CD4-positive, alpha-beta T cell treated with Interleukin-15 for 4 hours (primary cell): ENCODE data around the gene HOXB6.
A peak's percentile ranks its signal among the peaks of the same experiment; 100 is the strongest.

Experiments
- DNase-seq: peaks from one replicate; pipeline ENCODE4 v3.0.0-alpha.2; 2020; ENCODE audit warnings: low spot score

The HOXB6 gene

DNA sequence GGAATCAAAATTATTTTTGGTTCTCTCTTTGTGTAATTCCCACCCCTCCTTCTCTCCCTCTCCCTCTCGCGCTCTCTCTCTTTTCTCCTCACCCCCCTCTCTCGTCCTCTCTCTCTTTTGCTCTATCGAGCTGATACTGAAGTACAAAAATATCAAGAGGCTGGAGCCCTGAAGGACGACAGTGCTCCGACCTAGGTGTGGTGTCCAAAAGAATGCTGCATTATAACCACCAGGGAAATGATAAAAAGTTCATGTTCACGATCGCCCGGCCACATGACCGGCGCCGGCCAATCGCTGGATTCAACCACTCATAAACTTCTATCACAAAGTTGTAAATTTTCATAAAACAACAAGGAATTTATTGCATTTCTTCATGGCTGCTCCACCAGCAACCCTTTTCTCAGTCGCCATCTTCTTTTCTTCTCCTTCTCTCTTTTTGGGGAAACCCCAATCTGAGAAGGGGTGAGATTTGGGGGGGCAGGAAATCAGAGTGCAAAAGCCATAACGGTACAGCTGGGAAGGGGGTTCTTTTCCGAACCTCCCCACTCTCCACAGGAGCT, at the start of gene HOXB6:
Gene HOXB6 (minus strand): TSS at position 217 of the 560 bp plus-strand sequence. CDS start 6,836 bp downstream, outside the sequence.
- DNase-seq = no peak

DNA sequence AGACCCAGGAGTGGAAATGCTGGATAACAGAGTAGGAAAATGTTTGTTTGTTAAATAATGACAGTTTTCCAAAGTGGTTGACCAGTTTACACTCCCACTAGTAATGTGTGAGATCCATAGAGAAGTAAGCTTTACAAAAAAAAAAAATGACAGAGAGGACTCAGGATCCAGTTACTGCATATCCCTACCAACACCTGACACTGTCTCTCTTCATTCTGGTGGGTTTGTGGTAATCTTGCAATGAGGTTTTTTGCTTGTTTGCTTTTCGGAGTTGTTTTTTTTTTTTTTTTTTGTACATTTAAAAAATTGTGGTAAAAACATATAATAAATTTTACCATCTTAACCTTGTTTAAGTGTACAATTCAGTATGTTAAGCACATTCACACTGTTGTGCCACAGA, 45.0 kb upstream of the HOXB6 start:
- no peak for DNase-seq

DNA sequence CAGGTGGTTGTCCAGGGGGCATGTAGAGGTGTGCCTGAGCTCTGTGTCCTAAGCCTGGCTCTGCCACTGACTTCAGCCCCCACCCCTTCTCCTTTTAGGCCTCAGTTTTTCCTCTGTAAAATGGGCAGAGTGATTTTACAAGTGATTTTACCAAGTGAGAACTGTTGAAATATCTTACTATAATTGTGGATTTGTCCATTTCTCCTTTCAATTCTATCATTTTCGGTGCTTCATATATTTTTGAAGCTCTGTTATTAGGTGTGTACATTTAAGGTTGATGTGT, 43.1 kb upstream of the HOXB6 start:
- DNase-seq = no peak

DNA sequence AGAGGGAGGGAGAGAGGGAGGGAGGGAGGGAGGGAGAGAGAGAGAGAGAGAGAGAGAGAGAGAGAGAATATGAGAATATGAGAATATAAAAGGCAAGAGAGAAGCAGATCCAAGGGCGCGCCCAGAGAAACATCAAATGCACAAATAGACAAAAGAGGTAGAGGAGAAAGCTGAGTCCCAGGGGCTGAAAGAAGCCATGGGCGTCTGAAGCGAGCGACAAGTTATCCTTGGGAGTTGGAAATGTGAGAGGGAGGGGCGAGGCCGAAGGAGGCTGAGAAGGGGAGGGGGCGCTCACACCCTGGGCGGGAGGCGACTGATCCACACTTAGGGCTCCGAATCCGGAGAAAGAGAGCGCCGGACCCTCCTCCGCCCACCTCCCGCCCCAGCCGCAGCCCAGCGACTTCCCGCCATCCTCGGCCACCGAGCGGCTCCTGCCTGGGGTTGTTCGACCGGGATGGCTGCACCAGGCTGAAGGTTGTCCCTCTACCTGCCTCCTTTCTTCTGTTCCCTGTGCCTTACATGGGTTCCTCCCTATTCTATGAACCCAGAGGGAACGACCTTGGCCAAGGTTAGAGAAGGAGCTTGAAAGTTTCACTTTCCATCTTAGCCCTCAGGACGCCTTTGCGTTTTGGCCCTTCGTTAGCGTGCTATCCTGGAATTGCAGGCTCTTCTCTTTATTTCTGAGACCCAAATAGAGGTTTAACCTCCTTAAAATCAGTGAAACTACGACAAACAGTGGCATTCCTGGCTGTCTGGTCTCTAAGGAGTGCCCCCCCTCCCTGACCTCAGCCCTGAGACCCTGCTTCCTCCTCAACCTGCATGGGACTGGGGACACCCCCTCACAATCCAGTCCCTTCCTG, 42.5 kb upstream of the HOXB6 start:
- no peak for DNase-seq

DNA sequence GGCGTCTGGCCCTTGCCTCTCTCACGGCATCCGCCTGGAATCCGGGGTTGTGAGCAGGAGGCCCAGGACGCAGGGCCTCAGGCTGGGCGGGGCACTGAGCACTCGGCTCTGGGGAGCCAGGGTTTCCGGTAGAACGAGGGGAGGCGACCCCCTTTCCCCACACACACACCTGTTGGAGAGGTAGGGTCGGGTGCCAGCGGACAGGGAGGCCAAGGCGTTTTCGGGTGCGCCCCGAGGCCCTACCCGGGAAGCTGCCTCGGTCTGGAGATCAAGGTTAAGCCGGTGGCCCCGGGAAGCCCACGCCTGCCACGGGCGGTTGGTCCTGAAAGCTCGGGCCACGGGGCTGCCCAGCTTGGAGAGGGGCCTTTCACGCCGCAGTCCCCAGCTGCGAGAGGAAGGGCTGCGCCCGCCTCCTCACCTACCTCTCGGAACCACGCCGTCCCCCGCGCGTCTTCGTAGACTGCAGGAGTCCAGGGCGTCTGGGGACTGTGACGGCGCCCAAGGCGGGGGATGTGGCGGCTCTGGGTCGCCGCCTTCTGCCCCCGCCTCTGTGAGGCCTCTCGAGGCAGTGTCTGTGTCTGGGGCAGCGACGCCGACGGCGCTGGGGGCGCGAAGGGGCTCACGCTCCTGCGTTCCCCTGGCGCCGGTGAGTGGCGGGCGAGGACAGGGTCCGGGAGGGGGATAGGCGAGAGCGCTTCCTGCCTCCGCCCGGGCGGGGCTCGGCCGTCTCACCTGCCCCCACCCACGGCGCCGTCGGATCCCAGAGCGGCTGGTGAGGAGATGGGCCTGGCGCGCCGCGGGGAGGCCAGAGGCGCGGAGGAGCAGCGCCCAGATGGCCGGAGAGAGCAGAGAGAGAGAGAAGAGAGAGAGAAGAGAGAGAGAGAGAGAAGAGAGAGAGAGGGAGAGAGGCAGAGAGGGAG, 41.7 kb upstream of the HOXB6 start:
- DNase-seq = peak; percentile 39

DNA sequence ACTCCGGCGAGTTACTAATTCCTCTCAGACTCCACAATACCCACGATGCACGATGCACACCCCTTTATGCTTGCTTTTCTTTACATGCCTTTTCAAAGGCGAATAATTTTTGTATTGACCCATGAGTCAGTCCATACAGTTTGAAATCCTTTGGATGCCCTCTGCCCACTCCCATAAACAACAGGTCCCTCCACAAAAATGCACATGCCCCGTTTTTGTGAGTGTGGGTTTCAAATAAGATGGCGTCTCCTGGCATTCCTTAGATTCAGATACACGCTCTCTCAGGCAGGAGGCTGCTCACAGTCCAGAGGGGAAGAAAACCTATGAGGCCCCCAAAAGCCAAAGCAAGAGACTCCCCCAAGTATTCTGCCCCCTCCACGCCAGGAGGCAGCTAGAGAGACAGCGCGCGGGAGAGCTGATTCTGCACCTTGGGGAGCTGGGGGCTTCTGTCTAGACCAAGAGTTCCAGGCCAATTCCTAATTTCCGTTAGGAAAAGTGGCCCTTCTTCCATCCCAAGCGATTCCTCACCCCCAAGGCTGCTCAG, 40.9 kb upstream of the HOXB6 start:
- no peak for DNase-seq

DNA sequence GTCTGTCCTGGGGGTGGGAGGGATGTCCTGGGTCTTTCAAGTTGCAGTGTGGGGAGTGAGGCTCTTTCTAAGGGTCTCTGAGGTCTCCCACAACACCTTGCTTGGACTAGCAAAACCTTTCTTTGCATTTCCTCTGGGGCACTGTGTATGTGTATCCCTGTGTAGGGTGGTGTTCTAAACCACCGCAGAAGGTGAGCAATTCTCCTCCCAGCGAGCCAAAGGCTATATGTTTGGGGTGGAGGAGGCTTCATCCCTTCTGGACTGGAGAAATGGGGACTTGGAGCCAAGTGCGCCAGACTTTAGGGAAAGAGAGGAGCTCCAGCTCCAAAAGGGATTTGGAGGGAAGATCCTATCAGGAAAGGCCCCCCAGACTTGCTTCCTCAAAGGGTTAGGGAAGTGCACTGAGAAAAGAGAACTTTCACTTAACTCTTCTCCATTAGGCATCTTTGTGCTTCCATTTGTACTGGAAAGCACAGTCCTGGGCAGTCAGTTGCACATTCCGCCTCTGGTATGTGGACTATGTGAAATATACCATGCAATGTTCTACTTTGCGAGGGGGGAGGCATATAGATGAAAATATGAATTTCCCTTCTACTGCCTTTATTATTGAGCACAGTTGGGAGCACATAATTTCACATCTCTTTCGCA, 40.2 kb upstream of the HOXB6 start:
- DNase-seq = no peak

DNA sequence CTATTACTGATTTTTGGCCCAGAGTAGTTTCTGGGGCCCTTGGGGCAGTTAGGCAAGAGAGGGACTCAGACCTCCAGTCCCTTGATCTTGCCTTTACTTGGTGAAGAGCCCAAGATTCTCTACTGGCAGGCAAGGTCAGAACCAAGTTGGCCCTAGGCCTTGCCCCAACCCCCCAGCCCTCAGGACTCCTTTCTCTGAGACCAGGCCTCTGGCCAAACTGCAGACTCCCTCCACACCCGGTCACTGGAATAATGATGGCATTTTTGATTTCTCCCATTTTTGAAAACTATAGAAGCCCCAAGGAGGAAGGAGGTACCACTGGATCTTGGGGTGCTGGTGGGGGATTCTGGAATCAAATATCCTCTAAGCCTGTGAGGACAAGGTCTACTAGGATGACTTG, 39.4 kb upstream of the HOXB6 start:
- no peak for DNase-seq

DNA sequence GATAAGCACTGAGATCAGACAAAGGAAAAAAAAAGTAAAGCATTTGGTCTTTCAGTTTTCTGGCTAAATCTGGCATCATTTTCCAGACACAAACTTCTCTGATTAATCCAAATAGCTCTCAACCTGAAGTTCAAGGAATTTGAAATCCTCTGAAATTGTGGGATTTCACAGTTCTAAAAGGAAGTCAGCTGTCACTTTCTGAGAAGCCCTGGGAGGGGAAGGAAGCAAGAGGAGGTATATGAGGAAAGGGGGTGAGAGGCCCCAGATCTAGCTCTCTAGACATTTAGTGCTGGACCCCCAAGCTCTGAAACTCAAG, 38.9 kb upstream of the HOXB6 start:
- no peak for DNase-seq

DNA sequence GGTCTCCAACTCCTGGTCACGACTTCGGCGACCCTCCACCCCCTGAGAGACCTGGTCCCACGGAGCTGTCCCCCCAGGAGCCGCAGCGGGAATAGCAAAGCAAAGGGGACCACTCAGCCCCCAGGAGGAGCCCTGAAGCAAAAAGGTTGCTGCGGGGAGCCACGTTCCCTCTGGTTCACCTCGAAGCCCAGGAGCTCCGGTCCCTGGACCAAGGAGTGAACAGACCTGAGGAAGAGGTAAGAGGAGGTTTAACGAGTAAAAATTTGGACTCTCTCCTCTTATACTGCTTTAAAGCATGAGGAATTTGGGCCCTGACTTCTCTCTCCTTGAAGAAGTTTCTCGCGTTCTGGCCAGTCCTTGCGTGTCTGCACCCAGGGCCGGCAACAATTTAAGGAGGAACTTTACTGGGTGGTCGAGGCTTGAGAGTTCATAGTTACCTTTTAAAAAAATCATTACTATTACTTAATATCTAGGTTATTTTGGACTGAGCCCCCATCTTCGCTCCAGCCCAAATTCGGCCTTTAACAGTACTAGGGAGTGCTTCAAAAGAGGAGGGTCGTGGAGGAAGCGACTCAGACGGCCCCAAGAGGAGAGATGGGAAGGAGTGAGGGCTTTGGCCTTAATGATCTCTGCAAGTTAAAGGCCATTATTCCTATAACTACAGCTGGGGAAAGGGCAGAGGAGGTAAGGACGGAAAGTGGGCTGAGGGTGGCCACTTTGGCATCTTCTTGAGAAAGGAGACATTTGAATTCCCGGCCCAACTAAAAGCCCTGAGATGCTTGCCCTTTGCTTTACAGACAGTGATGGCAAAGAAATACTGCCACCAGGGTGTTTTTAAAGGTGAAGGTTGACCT, 38.3 kb upstream of the HOXB6 start:
- no peak for DNase-seq

DNA sequence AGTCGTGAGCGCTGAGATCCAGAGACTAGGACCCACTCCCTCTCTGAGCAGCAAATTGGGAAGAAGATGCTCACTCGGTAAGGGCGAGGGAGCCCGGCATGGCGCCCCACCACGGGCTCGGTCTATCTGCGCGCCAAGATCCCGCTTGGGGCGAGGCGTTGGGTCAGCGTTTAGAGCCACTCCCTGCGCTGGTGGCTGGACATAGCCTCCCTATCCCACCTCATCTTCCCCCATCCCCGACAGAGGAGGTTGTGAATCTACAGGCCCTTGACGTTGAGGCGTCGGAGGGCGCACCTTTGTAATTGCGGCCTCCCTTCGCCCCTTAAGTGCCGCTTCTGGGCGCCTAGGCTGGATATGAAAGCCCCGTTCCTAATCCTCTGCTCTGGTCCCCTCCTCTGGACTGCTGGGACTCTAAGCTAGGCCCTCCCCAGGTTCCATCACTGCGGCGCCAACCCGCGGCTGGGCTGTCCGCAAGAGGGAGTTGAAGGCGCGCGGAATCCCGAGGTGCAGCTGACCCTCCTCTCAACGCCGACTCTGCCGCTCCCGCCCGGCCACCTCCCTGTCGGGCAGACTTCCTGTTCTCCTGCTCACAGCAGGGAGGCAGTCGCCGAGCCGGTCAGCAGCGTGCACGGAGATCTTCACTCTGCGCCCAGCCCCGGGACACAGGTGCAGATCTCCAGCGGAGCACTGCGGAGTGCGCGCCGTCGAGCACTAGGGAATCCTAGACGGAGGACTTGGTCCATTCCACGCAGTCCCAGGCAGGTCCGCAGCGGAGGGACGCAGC, 37.5 kb upstream of the HOXB6 start:
- DNase-seq = no peak

DNA sequence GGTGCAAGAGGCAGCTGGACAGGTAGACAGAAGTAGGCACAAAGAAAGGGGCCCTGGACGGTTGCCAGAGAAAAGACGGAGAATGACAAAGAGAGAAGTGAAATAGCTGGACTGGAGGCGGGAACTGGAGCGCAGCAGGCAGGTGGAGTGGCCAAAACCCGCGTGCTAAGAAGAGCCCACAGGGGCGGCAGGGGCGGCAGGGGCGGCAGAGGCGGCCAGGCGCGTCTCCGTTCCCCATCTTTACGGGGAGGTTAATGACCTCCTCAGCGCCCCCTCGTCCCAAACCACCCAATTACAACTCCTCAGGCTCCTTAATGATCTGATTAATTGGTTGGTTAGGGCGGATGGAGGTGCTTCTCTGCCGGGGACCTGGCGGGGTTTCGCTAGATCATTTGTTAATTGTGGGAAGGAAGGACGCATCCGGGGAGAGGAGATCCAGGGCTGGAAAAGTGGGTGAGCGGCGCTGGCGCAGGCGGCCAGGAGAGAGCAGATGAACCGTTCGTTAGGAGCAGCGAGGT, 36.8 kb upstream of the HOXB6 start:
- DNase-seq = no peak

DNA sequence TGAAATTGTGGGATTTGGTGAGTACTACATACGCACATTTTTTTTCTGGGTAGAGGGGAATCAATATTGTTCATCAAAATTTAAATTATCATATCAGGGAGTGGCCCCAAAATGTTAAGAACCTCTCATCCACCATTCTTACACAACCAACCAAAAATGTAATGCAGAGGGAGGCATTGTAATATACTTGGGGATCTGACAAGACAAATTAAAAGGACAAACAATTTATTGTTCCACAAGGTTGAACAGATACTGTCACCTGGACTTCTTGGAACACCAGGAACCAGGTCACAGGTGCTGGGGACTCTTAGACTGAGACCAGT, 36.0 kb upstream of the HOXB6 start:
- no peak for DNase-seq

DNA sequence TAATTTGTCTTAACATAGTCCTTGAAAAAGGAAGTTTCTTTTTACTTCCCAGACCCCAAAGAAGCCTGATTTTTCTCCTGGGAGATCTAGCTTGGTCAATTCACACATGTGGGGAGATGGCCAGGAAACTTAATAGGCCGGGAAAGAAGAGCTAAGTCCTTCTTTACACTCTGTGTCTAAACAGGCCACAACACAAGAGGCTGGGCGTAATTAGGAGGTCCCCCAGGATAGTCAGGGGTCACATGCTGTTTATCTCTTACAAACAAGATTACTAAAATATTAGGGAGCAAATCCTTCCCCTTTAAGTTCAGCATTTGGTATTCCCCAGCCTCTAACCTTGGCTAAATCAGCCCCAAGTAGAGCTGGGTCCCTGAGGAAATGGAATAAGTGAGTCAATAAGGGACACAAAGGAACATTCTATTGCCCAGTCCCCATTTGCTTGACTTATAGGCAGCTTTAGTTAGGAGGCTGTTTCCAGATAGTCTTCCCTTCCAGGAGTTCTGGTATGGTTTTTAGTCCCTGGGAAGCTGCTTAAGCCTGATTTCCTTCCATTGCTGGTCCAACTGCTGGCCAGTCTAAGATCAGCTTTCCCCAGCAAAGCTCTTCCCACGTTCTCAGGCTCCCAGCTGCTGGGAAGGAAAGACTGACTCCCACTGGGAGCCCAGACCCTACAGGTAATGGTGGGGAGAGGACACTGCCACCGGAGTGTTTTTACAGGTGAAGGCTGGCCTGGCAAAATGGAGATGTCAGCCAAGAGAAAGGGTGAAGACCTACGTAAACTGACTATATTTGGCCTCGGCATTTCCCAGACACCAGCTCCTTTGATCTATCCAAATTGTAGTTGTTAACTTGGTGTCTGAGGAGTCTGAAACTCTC, 35.4 kb upstream of the HOXB6 start:
- DNase-seq = no peak

DNA sequence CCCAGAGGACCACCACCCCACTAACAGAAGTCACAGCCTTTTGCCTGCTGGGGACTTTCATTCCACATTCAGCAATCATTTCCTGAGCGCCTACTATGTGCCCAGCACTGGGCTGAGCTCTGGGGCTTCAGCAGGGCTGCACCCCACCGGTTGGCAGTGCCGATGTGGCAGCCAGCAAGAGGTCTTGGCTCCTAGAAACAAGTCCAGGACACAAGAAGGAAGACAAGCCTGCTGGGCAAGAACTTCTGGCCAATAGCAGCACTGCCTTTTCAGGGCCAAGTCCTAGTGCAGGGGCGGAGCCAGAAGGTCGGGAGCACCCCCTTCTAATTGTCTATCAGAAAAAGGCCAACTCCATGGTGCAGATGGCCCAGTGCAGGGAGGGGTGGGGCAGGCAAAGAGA, 34.4 kb upstream of the HOXB6 start:
- no peak for DNase-seq

DNA sequence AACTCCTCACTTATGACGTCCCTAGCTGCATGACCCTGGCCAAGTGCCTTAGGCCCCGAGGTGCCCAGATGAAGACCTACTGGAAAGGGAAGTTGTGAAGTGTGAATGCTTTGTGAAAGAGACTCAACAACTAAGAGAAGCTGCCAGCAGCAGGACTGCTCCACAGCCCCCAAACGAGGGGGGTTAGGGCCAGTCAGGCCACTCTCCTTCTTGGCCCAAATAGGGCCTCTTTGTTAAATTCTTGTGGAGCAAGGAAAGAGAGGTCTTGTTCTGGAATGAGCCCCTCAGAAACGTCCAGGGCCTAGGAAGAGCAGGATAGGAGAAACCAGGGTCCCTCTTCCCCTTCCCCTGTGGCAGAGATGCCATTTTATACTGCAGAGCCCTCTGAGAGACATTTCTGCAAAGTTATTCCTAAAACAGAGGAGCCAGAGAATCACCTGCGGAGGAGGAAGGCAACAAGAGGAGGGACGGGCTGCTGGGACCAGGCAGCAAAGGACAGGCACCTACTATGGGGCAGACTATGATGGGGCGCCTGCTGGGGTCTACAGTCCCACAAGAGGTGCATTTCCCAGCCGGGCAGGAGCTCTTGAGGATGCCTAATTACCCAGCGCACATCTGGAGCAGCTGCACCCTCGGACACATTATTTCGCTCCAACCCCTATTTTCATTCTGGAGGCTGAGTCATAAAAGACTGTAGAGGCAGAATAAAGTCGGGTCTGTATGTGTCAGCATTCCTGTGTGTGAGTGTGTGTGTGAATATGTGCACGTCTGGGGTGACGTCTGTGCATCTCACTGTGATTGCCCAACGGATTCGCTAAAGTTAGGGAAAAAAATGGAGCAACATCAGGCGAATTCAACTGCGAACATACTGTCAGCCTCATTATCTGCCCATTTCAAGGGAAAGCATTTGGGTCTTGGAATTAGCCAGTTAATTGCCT, 32.8 kb upstream of the HOXB6 start:
- DNase-seq = no peak

DNA sequence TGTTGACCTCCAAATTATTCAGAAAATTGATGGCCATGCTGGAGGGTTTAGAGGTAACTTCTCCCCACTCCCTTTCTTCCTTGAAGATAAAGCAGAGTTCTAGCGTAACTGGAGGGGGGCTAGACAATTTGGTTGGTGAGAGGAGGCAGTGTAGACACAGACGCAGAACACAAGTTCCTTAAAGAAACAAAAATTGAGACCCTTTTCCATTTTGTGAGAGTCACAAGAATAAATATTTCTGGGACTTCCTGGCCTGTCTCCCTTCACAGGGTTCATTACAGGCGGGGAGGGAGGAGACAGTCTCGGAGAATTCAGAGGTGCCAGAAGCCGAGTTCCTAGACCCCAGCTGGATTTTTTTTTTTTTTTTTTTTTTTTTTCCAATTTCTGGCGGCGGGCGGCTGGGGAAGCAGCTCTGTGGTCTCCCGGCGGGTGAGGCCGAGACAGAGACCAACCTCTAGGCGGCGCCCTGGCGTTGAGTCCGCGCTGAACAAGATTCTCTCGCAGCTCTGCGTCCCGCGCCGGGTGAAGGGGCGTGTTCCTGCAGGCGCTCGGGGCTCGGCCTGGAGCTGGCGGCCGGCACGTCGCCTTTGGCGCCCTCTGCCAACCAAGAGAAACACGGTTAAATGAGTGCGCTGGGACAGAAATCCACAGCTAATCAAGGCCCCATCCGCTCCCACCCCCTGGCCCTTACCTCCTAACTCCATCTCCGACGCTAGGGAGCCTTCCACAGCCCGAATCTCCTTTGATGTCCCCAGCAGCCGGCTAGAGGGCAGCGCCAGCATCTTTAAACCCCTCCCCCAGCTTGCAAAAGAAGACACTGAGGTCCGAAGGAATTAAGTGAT, 31.6 kb upstream of the HOXB6 start:
- DNase-seq = peak; percentile 59
